ENCODE results near the gene RASSF8. TPM values are rescaled to one million over a fixed set of nuclear protein-coding genes. Genes with fewer than 3 reads are reported as not detected.
"Not testable (repeated sequence)": the region's sequence is repeated elsewhere in the genome, so short reads cannot be mapped to it uniquely, and the experiment has no call there.

The RASSF8 gene
- polyA plus RNA-seq, 3 donors: 0.08 to 0.39 TPM; not detected in 1

GRCh38 chr12:26056335-26056734 is 97.9 kb downstream of the RASSF8 start:
- Mint-ChIP-seq H3K4me1 (no peaks in the 10 kb centered on the region), H3K4me3 (no peak overlapping the region), H3K36me3 (no peaks in the 10 kb centered on the region), H3K9me3 (peaks cover 0 to 5% (median 0%) of the 10 kb centered on the region in 7 donors), H3K27ac (no peak overlapping the region), H3K27me3 (ENCODE audit: low read depth in 3 of 3) (no peaks in the 10 kb centered on the region)
- no peak for DNase-seq
- H3K9ac ChIP-seq (ENCODE audit: insufficient read depth, low read length, poor library complexity, severe bottlenecking): no peak overlapping the region
- no peak overlapping the region for H3K27ac ChIP-seq (ENCODE audit: low read depth in 1 of 2, low read length in 2 of 2)
- H3K4me1 ChIP-seq (ENCODE audit: control insufficient read depth in 1 of 2, insufficient read depth in 2 of 2, low read length in 2 of 2): no peaks in the 10 kb centered on the region
- WGBS (ENCODE audit: insufficient coverage): 67% methylated on average over 1 of the region's 1 CpG
- H3K36me3 ChIP-seq (replicated peaks in 1 of 2; ENCODE audit: control insufficient read depth in 1 of 2, insufficient read depth in 2 of 2, low read length in 2 of 2): no peaks in the 10 kb centered on the region
- no peak overlapping the region for H3K4me3 ChIP-seq (replicated peaks in 1 of 3; ENCODE audit: low read depth in 2 of 3, low read length in 3 of 3)
- no peaks in the 10 kb centered on the region for H3K9me3 ChIP-seq (replicated peaks in 1 of 2; ENCODE audit: control insufficient read depth in 1 of 2, insufficient read depth in 1 of 2, low read length in 2 of 2)
- H4K20me1 ChIP-seq (ENCODE audit: insufficient read depth, low read length): no peaks in the 10 kb centered on the region
- no peaks in the 10 kb centered on the region for H3K27me3 ChIP-seq (ENCODE audit: control insufficient read depth in 2 of 2, insufficient read depth in 2 of 2, low read length in 2 of 2)
- no peak for TF ChIP-seq CTCF (IDR thresholded peaks at IDR 0.05)
- no peak overlapping the region for H3K4me2 ChIP-seq (replicated peaks; ENCODE audit: extremely low read depth, low read length, poor library complexity, severe bottlenecking)
- intact Hi-C loops (cut with micrococcal nuclease): no loop called here
- H2AFZ ChIP-seq (ENCODE audit: insufficient read depth, low read depth, low read length, poor library complexity, severe bottlenecking): no peak overlapping the region
- no peaks in the 10 kb centered on the region for H3K79me2 ChIP-seq (ENCODE audit: insufficient read depth, low read length)

- H3K9me3 Mint-ChIP-seq; intact Hi-C loops (cut with micrococcal nuclease); H3K4me3 ChIP-seq (replicated peaks in 1 of 3; ENCODE audit: low read depth in 2 of 3, low read length in 3 of 3); H3K36me3 ChIP-seq (replicated peaks in 1 of 2; ENCODE audit: control insufficient read depth in 1 of 2, insufficient read depth in 2 of 2, low read length in 2 of 2); H3K9me3 ChIP-seq (replicated peaks in 1 of 2; ENCODE audit: control insufficient read depth in 1 of 2, insufficient read depth in 1 of 2, low read length in 2 of 2); H3K36me3 Mint-ChIP-seq; H4K20me1 ChIP-seq (ENCODE audit: insufficient read depth, low read length); H3K27ac ChIP-seq (ENCODE audit: low read depth in 1 of 2, low read length in 2 of 2); H3K79me2 ChIP-seq (ENCODE audit: insufficient read depth, low read length); H3K4me3 Mint-ChIP-seq; H3K27ac Mint-ChIP-seq; DNase-seq; H2AFZ ChIP-seq (ENCODE audit: insufficient read depth, low read depth, low read length, poor library complexity, severe bottlenecking); H3K4me1 Mint-ChIP-seq; H3K9ac ChIP-seq (ENCODE audit: insufficient read depth, low read length, poor library complexity, severe bottlenecking); H3K27me3 ChIP-seq (ENCODE audit: control insufficient read depth in 2 of 2, insufficient read depth in 2 of 2, low read length in 2 of 2); H3K4me2 ChIP-seq (replicated peaks; ENCODE audit: extremely low read depth, low read length, poor library complexity, severe bottlenecking); H3K27me3 Mint-ChIP-seq (ENCODE audit: low read depth in 3 of 3); H3K4me1 ChIP-seq (ENCODE audit: control insufficient read depth in 1 of 2, insufficient read depth in 2 of 2, low read length in 2 of 2): not testable (repeated sequence)
- no CpG with 5 or more reads among the region's 6 CpGs for WGBS (ENCODE audit: insufficient coverage)
Measured at GRCh38 chr12:26057271-26057670, 98.8 kb downstream of the RASSF8 start.
